Measurements from ENCODE around the gene LRRK1. TPM values are rescaled to one million over a fixed set of nuclear protein-coding genes. Genes with fewer than 3 reads are reported as not detected.

Gene LRRK1
- total and polyA plus RNA-seq, 2 of the 13 experiments (the other 11 are each of a cell fraction or from before 2014, with no cell fraction given) = 0.13 to 1.2 TPM

DNA sequence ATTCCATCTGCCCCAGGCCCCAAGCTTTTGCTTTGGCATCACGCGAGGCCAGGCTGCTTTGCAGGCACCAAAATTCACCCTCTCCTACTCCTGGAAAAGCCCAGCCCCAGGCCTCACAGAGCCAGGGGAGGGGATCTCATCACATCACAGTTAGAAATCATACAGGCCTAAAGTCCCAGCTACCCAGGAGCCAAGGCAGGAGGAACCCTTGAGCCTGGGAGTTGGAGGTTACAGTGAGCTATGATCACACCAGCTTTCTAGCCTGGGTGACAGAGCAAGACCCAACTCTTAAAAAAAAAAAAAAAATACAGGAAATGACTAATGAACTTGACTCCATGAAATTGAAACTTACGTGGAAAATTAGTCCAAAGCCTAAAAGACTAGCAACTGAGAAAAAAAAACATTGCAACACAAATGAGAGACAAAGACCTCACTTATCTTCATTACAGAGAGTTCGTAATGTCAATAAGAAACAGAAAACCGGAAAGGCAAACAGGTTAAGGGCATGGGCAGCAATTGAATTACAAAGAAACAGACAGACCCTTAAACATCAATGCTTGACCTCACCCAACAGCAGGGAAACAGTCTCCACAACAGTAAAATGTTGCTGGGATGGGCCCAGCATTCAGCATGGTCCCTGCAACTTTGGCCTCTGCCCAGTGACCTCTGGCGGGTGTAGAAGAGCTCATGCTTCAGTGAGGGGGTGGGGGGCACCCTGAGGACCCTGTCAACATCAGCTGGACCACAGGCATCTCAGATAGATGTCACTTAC is 151.5 kb downstream of the LRRK1 start (continued):
- no peak for TF ChIP-seq PAX8 (CRISPR knock-in tag; IDR thresholded peaks at IDR 0.05; ENCODE audit: borderline replicate concordance)
- TF ChIP-seq, protein P1, sequence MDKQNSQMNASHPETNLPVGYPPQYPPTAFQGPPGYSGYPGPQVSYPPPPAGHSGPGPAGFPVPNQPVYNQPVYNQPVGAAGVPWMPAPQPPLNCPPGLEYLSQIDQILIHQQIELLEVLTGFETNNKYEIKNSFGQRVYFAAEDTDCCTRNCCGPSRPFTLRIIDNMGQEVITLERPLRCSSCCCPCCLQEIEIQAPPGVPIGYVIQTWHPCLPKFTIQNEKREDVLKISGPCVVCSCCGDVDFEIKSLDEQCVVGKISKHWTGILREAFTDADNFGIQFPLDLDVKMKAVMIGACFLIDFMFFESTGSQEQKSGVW (CRISPR knock-in tag; IDR thresholded peaks at IDR 0.05; ENCODE audit: borderline replicate concordance) = no peak
- no peak for TF ChIP-seq NPAS2 (CRISPR knock-in tag; IDR thresholded peaks at IDR 0.05; ENCODE audit: borderline replicate concordance)
- TF ChIP-seq, protein P2, sequence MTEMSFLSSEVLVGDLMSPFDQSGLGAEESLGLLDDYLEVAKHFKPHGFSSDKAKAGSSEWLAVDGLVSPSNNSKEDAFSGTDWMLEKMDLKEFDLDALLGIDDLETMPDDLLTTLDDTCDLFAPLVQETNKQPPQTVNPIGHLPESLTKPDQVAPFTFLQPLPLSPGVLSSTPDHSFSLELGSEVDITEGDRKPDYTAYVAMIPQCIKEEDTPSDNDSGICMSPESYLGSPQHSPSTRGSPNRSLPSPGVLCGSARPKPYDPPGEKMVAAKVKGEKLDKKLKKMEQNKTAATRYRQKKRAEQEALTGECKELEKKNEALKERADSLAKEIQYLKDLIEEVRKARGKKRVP (CRISPR knock-in tag; IDR thresholded peaks at IDR 0.05) = peak in 1 of 2 experiments; percentile 75; a peak in 2 of 4 replicates
- TF ChIP-seq, protein P3, sequence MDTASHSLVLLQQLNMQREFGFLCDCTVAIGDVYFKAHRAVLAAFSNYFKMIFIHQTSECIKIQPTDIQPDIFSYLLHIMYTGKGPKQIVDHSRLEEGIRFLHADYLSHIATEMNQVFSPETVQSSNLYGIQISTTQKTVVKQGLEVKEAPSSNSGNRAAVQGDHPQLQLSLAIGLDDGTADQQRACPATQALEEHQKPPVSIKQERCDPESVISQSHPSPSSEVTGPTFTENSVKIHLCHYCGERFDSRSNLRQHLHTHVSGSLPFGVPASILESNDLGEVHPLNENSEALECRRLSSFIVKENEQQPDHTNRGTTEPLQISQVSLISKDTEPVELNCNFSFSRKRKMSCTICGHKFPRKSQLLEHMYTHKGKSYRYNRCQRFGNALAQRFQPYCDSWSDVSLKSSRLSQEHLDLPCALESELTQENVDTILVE (CRISPR knock-in tag; IDR thresholded peaks at IDR 0.05) = peak; percentile 98
- TF ChIP-seq RCOR2 (CRISPR knock-in tag; IDR thresholded peaks at IDR 0.05) = peak; percentile 84
- TF ChIP-seq ZNF558 (CRISPR knock-in tag; IDR thresholded peaks at IDR 0.05; ENCODE audit: borderline replicate concordance) = no peak
- no peak for TF ChIP-seq ZNF101 (CRISPR knock-in tag; IDR thresholded peaks at IDR 0.05; ENCODE audit: borderline replicate concordance, low read depth)
- no peak for TF ChIP-seq ZNF468 (CRISPR knock-in tag; IDR thresholded peaks at IDR 0.05)
- TF ChIP-seq SNAI1 (CRISPR knock-in tag; IDR thresholded peaks at IDR 0.05; ENCODE audit: borderline replicate concordance) = no peak
- peak; percentile 67; the same call in 1 of the 2 replicates for TF ChIP-seq SALL2 (CRISPR knock-in tag; IDR thresholded peaks at IDR 0.05)
- TF ChIP-seq, protein P4, sequence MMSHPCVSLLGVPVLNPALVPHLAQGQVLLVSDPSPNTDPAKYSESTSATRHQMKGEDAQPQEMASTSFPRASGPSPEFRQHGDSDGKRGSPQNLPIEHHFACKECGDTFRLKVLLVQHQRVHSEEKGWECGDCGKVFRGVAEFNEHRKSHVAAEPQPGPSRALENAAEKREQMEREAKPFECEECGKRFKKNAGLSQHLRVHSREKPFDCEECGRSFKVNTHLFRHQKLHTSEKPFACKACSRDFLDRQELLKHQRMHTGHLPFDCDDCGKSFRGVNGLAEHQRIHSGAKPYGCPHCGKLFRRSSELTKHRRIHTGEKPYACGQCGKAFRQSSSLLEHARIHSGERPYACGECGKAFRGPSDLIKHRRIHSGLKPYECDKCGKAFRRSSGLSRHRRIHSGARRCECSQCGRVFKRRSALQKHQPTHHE (CRISPR knock-in tag; IDR thresholded peaks at IDR 0.05; ENCODE audit: borderline replicate concordance) = no peak
- TF ChIP-seq KDM3A (CRISPR knock-in tag; IDR thresholded peaks at IDR 0.05; ENCODE audit: low read depth) = no peak
- no peak for TF ChIP-seq SYNCRIP (IDR thresholded peaks at IDR 0.05; ENCODE audit: insufficient read depth, low read depth, low read length)
- TF ChIP-seq, protein P5, sequence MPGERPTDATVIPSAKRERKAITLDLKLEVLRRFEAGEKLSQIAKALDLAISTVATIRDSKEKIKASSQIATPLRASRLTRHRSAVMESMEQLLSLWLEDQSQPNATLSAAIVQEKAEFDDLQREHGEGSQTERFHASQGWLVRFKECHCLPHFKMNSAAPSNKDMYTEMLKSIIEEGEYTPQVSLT (CRISPR knock-in tag; IDR thresholded peaks at IDR 0.05; ENCODE audit: borderline replicate concordance, low read depth) = no peak
- no peak for TF ChIP-seq MATR3 (CRISPR knock-in tag; IDR thresholded peaks at IDR 0.05)
- peak; percentile 99 for TF ChIP-seq SKI (IDR thresholded peaks at IDR 0.05; ENCODE audit: partially characterized antibody)
- TF ChIP-seq, protein P6, sequence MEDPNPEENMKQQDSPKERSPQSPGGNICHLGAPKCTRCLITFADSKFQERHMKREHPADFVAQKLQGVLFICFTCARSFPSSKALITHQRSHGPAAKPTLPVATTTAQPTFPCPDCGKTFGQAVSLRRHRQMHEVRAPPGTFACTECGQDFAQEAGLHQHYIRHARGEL (CRISPR knock-in tag; IDR thresholded peaks at IDR 0.05) = no peak
- no peak for TF ChIP-seq CBX5 (CRISPR knock-in tag; IDR thresholded peaks at IDR 0.05; ENCODE audit: borderline replicate concordance)
- no peak for TF ChIP-seq SRSF4 (IDR thresholded peaks at IDR 0.05; ENCODE audit: low read depth, low read length, poor library complexity, severe bottlenecking)
